ENCODE results near the gene DPAGT1. TPM values are rescaled to one million over a fixed set of nuclear protein-coding genes. Genes with fewer than 3 reads are reported as not detected.

DPAGT1 gene
- polyA plus RNA-seq, 3 donors, result 37.0 to 54.2 (median 39.7) TPM

GRCh38 chr11:119111361-119111925, 9.8 kb upstream of the DPAGT1 start:
- no peaks in the 10 kb centered on the region for H3K27me3 ChIP-seq (ENCODE audit: control insufficient read depth in 2 of 2, insufficient read depth in 2 of 2, low read length in 2 of 2)
- no peak overlapping the region for H3K4me2 ChIP-seq (replicated peaks; ENCODE audit: extremely low read depth, low read length, poor library complexity, severe bottlenecking)
- intact Hi-C loops (cut with micrococcal nuclease), result no loop called here
- peaks cover 50% of the 10 kb centered on the region for H4K20me1 ChIP-seq (ENCODE audit: insufficient read depth, low read length)
- H3K4me3 Mint-ChIP-seq, result no peak overlapping the region
- peaks cover 51 to 56% of the 10 kb centered on the region in 2 donors for H3K36me3 ChIP-seq (replicated peaks in 1 of 2; ENCODE audit: control insufficient read depth in 1 of 2, insufficient read depth in 2 of 2, low read length in 2 of 2)
- 97% methylated on average over 8 of the region's 11 CpGs for WGBS (ENCODE audit: insufficient coverage)
- no peak for DNase-seq
- H3K4me1 Mint-ChIP-seq, result peaks cover 60% of the 10 kb centered on the region
- H3K36me3 Mint-ChIP-seq, result peaks cover 55 to 66% of the 10 kb centered on the region in 2 donors
- no peak overlapping the region for H2AFZ ChIP-seq (ENCODE audit: insufficient read depth, low read depth, low read length, poor library complexity, severe bottlenecking)
- peaks cover 47 to 65% of the 10 kb centered on the region in 2 donors for H3K4me1 ChIP-seq (ENCODE audit: control insufficient read depth in 1 of 2, insufficient read depth in 2 of 2, low read length in 2 of 2)
- H3K4me3 ChIP-seq (replicated peaks in 1 of 3; ENCODE audit: low read depth in 2 of 3, low read length in 3 of 3), result no peak overlapping the region
- no peaks in the 10 kb centered on the region for H3K9me3 Mint-ChIP-seq
- no peaks in the 10 kb centered on the region for H3K9me3 ChIP-seq (replicated peaks in 1 of 2; ENCODE audit: control insufficient read depth in 1 of 2, insufficient read depth in 1 of 2, low read length in 2 of 2)
- no peak overlapping the region for H3K27ac ChIP-seq (ENCODE audit: low read depth in 1 of 2, low read length in 2 of 2)
- H3K27me3 Mint-ChIP-seq (ENCODE audit: low read depth in 3 of 3), result no peaks in the 10 kb centered on the region
- peaks cover 68% of the 10 kb centered on the region for H3K79me2 ChIP-seq (ENCODE audit: insufficient read depth, low read length)
- TF ChIP-seq CTCF (IDR thresholded peaks at IDR 0.05), result no peak
- no peak overlapping the region for H3K9ac ChIP-seq (ENCODE audit: insufficient read depth, low read length, poor library complexity, severe bottlenecking)
- peak overlapping the region in 1 of 7 donors; percentile 40 for H3K27ac Mint-ChIP-seq

- intact Hi-C loops (cut with micrococcal nuclease), result no loop called here
- H3K36me3 ChIP-seq (replicated peaks in 1 of 2; ENCODE audit: control insufficient read depth in 1 of 2, insufficient read depth in 2 of 2, low read length in 2 of 2), result peaks cover 51 to 56% of the 10 kb centered on the region in 2 donors
- TF ChIP-seq CTCF (IDR thresholded peaks at IDR 0.05), result no peak
- peaks cover 61% of the 10 kb centered on the region for H3K4me1 Mint-ChIP-seq
- no peak overlapping the region for H3K4me3 Mint-ChIP-seq
- no peak overlapping the region for H2AFZ ChIP-seq (ENCODE audit: insufficient read depth, low read depth, low read length, poor library complexity, severe bottlenecking)
- H4K20me1 ChIP-seq (ENCODE audit: insufficient read depth, low read length), result peaks cover 50% of the 10 kb centered on the region
- no peak overlapping the region for H3K4me2 ChIP-seq (replicated peaks; ENCODE audit: extremely low read depth, low read length, poor library complexity, severe bottlenecking)
- H3K27me3 Mint-ChIP-seq (ENCODE audit: low read depth in 3 of 3), result no peaks in the 10 kb centered on the region
- DNase-seq, result no peak
- no peaks in the 10 kb centered on the region for H3K9me3 Mint-ChIP-seq
- no peak overlapping the region for H3K9ac ChIP-seq (ENCODE audit: insufficient read depth, low read length, poor library complexity, severe bottlenecking)
- no peak overlapping the region for H3K4me3 ChIP-seq (replicated peaks in 1 of 3; ENCODE audit: low read depth in 2 of 3, low read length in 3 of 3)
- peaks cover 67% of the 10 kb centered on the region for H3K79me2 ChIP-seq (ENCODE audit: insufficient read depth, low read length)
- WGBS (ENCODE audit: insufficient coverage), result 100% methylated on average over 2 of the region's 10 CpGs
- H3K27me3 ChIP-seq (ENCODE audit: control insufficient read depth in 2 of 2, insufficient read depth in 2 of 2, low read length in 2 of 2), result no peaks in the 10 kb centered on the region
- H3K9me3 ChIP-seq (replicated peaks in 1 of 2; ENCODE audit: control insufficient read depth in 1 of 2, insufficient read depth in 1 of 2, low read length in 2 of 2), result no peaks in the 10 kb centered on the region
- peak overlapping the region in 6 of 7 donors; percentile 20 to 86 (median 52) for H3K27ac Mint-ChIP-seq
- H3K36me3 Mint-ChIP-seq, result peaks cover 53 to 65% of the 10 kb centered on the region in 2 donors
- peaks cover 49 to 65% of the 10 kb centered on the region in 2 donors for H3K4me1 ChIP-seq (ENCODE audit: control insufficient read depth in 1 of 2, insufficient read depth in 2 of 2, low read length in 2 of 2)
- peak overlapping the region in 1 of 2 donors; percentile 38 for H3K27ac ChIP-seq (ENCODE audit: low read depth in 1 of 2, low read length in 2 of 2)
These were observed 8.8 kb upstream of the DPAGT1 start for GRCh38 chr11:119110439-119110838.

Measured in CD14-positive monocyte (primary cell).